Measurements from ENCODE around the gene RAI1.

RAI1 gene

DNA sequence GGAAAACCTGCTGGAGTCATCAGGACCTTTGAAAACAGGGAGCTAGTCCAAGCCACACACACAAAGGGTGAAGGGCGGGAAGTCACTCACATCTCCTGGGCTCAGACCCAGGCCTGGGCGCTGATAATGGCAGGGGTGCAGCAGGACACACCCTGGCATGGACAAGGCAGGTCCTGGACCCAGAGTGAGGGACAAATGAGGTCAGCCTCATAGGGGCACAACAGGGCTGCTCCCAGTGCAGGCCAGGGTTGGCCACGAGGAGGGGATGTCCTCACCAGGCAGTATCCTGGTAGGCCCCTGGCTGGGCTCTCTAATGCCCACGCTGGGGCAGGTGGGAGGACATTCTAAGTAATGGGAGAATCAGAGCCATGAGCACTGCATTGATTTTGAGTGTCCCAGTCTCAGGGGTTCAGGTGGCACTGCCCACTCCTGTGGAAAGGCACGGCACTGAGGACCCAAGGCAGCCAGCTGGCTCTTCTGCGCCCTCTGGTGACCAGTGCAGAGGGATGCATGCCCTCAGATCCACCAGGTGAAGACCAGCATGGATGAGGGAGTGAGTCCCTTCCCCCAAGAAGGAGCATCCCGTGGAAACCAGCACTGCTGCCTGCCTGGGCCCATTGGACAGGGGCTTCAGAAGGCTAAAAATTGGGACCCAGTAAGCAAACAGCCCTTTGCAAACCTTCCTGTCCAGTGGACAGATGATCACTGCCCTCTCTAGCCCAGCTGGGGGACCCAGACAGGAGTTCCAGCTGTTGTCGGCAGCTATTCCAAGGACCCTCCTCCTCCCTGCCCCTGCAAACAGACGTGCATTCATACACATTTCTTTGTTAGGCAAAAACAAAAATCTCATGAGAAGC is 178.9 kb downstream of the RAI1 start:
- peak; percentile 96 for TF ChIP-seq CTCF (IDR thresholded peaks at IDR 0.05)

DNA sequence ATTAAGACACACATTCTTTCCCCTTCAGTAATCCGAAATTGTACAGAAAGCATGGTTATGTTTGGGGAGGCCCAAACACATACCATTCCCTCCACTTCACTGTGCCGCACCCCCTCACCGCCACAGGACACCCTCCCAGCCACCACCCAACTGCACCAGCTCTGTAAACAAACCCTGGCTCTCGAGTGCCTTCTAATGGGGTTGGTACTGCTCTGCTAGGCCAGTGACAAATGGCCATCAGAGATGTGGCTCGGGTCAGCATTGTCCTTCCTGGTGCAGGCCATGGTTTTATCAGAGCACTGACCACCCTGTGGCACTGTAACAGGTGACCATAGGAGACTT is 179.5 kb downstream of the RAI1 start:
- no peak for TF ChIP-seq CTCF (IDR thresholded peaks at IDR 0.05)

Measured in LNCAP (cell line).